HG03520 (cell line): ENCODE results near the gene DOHH.
"Not testable (repeated sequence)": the region's sequence is repeated elsewhere in the genome, so short reads cannot be mapped to it uniquely, and the experiment has no call there.

Experiments
- ATAC-seq: cut with Tn5 transposase; IDR thresholded peaks from one replicate; pipeline ENCODE4 v1.9.1; 2021; ENCODE audit warnings: mild to moderate bottlenecking, moderate library complexity; ENCODE audit not compliant: unreplicated experiment

Gene DOHH

GRCh38 chr19:3462991-3463713 is 37.3 kb downstream of the DOHH start:
- no peak for ATAC-seq

- no peak for ATAC-seq
Measured at GRCh38 chr19:3459965-3460582, 40.4 kb downstream of the DOHH start.

GRCh38 chr19:3459089-3459881 is 41.2 kb downstream of the DOHH start:
- ATAC-seq, result no peak

GRCh38 chr19:3458229-3459088 is 42.0 kb downstream of the DOHH start:
- no peak for ATAC-seq

- no peak for ATAC-seq
Measured at GRCh38 chr19:3457528-3458228, 42.8 kb downstream of the DOHH start.

- ATAC-seq, result no peak
Measured at GRCh38 chr19:3456925-3457527, 43.4 kb downstream of the DOHH start.

- ATAC-seq, result no peak
Measured at GRCh38 chr19:3455960-3456601, 44.4 kb downstream of the DOHH start.

GRCh38 chr19:3455393-3455955 is 45.0 kb downstream of the DOHH start:
- ATAC-seq, result no peak

- ATAC-seq, result no peak
Measured at GRCh38 chr19:3454656-3455392, 45.6 kb downstream of the DOHH start.

- ATAC-seq, result no peak
Measured at GRCh38 chr19:3453840-3454239, 46.6 kb downstream of the DOHH start.

GRCh38 chr19:3452942-3453214 is 47.6 kb downstream of the DOHH start:
- not testable (repeated sequence) for ATAC-seq

GRCh38 chr19:3452171-3452941 is 48.1 kb downstream of the DOHH start:
- no peak for ATAC-seq

- ATAC-seq, result no peak
Measured at GRCh38 chr19:3451451-3451866, 49.0 kb downstream of the DOHH start.

GRCh38 chr19:3450796-3451411 is 49.6 kb downstream of the DOHH start:
- ATAC-seq, result no peak

- ATAC-seq, result no peak
Measured at GRCh38 chr19:3448616-3449334, 51.7 kb downstream of the DOHH start.

- ATAC-seq, result not testable (repeated sequence)
Measured at GRCh38 chr19:3446657-3447056, 53.8 kb downstream of the DOHH start.
